GM18861 (cell line): Measurements from ENCODE around the gene OBSCN.
"Not testable (repeated sequence)": the region's sequence is repeated elsewhere in the genome, so short reads cannot be mapped to it uniquely, and the experiment has no call there.

Source experiments
- ATAC-seq: cut with Tn5 transposase; IDR thresholded peaks from one replicate; pipeline ENCODE4 v1.9.1; 2021; ENCODE audit not compliant: unreplicated experiment

The OBSCN gene

GRCh38 chr1:228225165-228225710 is 17.4 kb downstream of the OBSCN start:
- ATAC-seq, result no peak

- ATAC-seq, result no peak
Observed at GRCh38 chr1:228225740-228226139, 17.9 kb downstream of the OBSCN start.

GRCh38 chr1:228226141-228226874 is 18.5 kb downstream of the OBSCN start:
- no peak for ATAC-seq

- no peak for ATAC-seq
Observed at GRCh38 chr1:228226956-228227791, 19.3 kb downstream of the OBSCN start.

- ATAC-seq, result not testable (repeated sequence)
Observed at GRCh38 chr1:228228147-228228546, 20.3 kb downstream of the OBSCN start.

DNA sequence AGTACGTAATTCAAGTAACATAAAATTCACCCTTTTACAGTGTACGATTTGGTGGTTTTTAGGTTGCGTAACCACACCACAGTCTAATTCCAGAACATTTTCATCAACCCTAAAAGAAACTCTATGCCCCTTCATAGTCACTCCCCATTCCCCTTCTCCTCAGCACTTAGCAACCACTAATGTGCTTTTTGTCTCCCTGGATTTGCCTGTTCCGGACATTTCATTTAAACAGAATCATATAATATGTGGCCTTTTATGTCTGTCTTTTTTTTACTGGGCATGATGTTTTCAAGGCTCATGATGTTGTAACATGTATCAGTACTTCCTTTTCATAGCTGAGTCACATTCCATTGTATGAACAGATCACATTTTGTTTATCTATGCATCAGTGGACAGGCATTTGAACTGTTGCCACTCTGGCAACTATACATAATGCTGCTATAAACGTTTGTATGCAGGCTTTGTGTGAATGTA is 20.8 kb downstream of the OBSCN start:
- ATAC-seq, result no peak

DNA sequence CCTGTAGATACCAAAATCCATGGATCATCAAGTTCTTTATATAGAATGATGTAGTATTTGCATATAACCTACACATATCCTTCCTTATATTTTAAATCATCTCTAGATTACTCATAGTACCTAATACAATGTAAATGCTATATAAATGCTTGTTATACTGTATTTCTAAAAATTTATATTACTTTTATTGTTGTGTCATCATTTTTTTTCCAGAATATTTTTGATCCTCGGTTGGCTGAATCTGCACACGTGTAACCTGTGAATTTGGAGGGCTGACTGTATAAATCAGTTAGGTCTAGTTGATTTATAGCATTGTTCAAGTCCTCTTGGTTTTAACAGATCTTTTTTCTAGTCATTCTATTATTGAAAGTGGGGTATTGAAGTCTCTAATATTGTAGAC is 23.3 kb downstream of the OBSCN start:
- no peak for ATAC-seq

DNA sequence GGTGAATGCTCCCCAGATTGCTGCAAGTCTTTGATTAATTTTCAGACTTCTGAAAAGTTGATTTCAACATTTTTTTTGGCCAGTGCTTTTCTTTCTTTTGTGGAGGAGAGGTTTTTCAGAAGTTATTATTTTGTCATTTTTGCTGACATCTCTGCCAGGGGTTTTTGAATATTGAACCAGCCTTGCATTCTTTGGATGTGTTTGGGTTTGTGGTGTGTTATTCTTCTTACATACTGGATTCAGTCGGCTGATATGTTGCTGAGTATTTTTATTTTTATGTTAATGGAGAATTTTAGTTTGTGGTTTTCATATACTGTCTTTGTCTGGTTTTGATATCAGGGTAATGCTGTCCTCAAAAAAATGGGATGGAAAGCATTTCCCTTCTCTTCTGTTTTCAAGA is 25.3 kb downstream of the OBSCN start:
- ATAC-seq, result no peak

DNA sequence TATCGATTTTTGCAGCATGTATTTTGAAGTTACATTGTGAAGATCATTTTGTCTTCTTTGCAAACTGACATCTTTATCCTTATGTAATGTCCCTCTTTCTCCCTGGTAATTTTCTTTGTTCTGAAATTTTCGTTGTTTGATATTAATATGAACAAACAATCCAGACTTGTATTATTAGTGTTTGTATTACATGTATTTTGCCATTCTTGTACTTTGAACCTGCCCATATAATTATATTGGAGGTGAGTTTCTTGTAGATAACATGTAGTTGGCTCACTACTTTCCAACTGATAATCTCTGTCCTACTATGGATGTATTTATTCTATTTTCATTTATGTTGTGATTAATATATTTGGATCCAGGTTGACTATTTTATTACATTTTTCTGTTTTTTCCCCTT is 27.1 kb downstream of the OBSCN start:
- ATAC-seq, result no peak

DNA sequence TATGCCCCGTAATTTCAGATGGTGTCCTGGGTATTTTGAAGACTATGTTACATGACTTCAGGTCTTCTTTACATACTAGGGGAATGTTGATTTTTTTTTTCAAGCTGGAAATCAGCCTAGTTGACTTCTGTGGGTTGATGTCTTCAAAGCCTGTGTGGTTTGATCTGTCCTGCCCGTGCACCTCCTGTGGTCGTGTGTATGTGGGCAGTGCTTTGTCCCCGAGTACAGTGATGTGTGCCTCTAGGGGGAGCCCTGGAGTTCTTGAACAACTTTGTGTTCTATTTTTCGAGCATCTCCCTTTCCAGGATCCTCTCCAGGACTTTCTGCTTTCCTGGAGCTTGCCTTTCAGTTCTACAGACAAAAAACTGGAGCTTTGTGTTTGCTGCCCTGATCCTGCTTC is 28.9 kb downstream of the OBSCN start:
- ATAC-seq, result no peak

- no peak for ATAC-seq
Observed at GRCh38 chr1:228238007-228238406, 30.2 kb downstream of the OBSCN start.

GRCh38 chr1:228238461-228238860 is 30.6 kb downstream of the OBSCN start:
- no peak for ATAC-seq

DNA sequence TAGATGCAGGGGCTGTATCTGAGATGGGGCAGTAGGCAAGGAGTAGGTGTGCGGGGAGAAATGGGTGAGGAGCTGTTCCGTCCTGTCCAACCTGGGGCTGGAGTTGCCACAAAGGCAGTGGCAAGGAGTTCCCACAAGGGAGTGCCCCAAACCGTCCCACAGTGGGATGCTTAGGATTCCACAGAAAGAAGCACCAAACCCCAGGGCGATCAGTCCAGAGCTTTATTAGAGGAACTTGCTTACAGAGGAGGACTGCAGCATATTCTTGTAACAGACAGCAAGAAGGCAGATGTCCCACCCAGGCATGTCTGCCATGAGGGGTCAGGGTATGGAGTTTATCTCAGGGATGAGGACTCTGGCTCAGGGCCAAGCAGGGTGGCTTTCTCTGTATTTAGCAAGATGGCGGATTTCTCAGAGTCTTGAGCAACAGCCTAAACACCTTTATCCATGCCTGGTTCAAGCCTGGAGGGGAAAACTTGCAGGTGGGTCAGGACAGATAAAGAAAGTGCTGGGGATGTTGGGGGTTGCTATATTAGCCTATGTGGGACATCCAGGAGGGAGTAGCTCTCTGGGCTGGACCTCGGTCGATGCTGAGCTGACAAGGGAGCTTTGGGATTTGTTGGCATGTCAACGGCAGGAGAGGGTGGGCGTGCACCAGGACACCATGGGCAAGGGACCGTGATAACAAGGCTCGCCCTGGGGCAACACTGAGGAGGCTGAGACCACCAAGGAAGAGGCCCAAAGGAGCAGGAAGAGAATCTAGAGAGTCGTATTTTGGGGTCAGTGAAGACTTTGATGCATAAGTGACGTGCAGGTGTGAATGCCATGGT is 32.8 kb downstream of the OBSCN start:
- no peak for ATAC-seq

DNA sequence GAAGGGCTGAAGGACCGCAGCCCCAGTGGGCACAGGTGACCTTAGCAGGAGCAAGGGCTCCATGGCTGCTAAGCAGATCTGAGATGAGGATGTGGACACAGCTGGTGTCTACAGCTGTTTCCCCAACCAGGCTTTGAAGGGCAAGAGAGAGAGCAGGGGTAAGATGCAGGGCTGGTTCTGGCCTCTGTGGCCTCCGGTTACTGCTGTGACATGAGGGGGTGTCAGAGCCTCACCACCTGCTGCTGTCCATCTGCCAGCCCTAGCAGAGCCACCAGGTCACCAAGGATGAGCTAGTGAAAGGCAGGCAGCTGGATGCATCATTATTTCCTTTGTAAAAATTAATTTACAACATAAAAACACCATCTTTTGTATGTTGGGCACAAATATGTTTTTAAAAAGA is 33.4 kb downstream of the OBSCN start:
- no peak for ATAC-seq

DNA sequence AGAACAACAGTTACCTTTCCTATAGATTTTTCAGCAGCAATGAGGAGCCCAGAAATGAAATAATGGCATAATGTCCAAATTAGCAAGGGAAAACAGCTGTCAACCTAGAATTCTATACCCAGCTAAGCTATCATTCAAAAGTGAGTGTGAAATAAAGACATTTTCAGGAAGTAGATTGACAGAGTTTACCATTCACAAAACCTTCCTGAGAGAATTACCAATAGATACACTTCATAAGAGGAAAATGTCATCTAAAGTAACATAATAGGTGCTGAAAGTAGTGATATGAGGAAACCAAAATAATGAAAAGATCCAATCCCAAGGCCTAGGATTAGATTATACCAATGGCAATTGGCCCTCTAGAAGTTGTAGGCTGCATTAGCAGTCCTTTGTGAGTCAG is 34.6 kb downstream of the OBSCN start:
- ATAC-seq, result no peak

DNA sequence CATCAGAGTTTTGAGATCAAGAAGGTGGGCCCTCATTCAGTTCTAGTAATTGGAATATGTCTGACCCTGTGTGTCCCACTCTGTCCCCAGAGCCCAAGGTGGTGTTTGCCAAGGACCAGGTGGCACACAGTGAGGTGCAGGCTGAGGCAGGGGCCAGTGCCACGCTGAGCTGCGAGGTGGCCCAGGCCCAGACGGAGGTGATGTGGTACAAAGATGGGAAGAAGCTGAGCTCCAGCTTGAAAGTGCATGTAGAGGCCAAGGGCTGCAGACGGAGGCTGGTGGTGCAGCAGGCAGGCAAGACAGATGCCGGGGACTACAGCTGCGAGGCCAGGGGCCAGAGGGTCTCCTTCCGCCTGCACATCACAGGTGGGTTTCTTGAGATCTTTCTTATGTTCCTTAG is 35.2 kb downstream of the OBSCN start:
- ATAC-seq, result no peak

DNA sequence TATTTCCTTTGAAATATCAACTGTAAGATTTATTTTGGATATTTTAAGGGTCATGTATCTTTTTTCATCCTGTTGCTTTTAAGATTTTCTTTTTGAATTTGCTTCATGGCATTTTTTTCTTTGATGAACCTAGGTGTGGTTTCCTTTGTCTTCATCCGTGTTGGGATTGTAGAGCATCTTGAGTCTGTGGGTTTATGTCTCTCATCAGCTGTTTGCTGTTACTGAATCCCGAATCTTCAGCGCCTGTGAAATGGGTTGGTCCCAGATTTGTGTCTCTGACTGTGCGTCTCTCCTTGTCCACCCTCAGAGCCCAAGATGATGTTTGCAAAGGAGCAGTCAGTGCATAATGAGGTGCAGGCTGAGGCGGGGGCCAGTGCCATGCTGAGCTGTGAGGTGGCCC is 36.1 kb downstream of the OBSCN start:
- not testable (repeated sequence) for ATAC-seq

DNA sequence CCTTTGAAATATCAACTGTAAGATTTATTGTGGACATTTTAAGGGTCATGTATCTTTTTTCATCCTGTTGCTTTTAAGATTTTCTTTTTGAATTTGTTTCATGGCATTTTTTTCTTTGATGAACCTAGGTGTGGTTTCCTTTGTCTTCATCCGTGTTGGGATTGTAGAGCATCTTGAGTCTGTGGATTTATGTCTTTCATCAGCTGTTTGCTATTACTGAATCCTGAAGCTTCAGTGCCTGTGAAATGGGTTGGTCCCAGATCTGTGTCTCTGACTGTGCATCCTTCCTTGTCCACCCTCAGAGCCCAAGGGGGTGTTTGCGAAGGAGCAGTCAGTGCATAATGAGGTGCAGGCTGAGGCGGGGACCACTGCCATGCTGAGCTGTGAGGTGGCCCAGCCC is 37.3 kb downstream of the OBSCN start:
- ATAC-seq, result no peak

- ATAC-seq, result no peak
Observed at GRCh38 chr1:228246216-228246900, 38.5 kb downstream of the OBSCN start.

GRCh38 chr1:228249513-228250305 is 41.9 kb downstream of the OBSCN start:
- no peak for ATAC-seq
